Right atrium auricular region (tissue), 2 donors: Measurements from ENCODE around the gene TRPC4. TPM values are rescaled to one million over a fixed set of nuclear protein-coding genes. Genes with fewer than 3 reads are reported as not detected.

Experiments
- DNase-seq: peaks from one replicate; pipeline ENCODE4 v3.0.0-alpha.2; 2019; ENCODE audit warnings: low spot score
- H3K27ac ChIP-seq, 2 donors: fragments of 200-600 bp; sonication (generic); 1 replicate in 1 of 2; 2 replicates in 1 of 2; pipeline ENCODE4 v1.5.1; 2016 to 2019
- H3K27me3 ChIP-seq, 2 donors: fragments of 200-600 bp; sonication (generic); one replicate each; pipeline versions ENCODE4 v1.5.1 to v1.6.0; 2017 to 2019
- H3K36me3 ChIP-seq: fragments of 200-600 bp; sonication (generic); one replicate; pipeline ENCODE4 v1.5.1; 2016
- H3K4me1 ChIP-seq, 2 donors: fragments of 200-600 bp; sonication (generic); one replicate each; pipeline versions ENCODE4 v1.5.1 to v1.6.0; 2017 to 2019
- H3K4me3 ChIP-seq, 2 donors: fragments of 200-600 bp; sonication (generic); 1 replicate in 1 of 2; 2 replicates in 1 of 2; pipeline ENCODE4 v1.5.1; 2017 to 2019; ENCODE audit warnings: mild to moderate bottlenecking in 1 of 2, moderate library complexity in 1 of 2
- H3K9me3 ChIP-seq, 2 donors: fragments of 200-600 bp; sonication (generic); one replicate each; pipeline ENCODE4 v1.5.1; 2019
- total RNA-seq, 2 donors: library from RNA; depleted of rRNA; stranded (reverse); fragments of >200 nt; gene quantifications; one replicate each; pipeline ENCODE4 v1.1.0, GENCODE V29; 2016
- TF ChIP-seq, protein P1 (sequence below), 2 donors: fragments of 200-600 bp; sonication (generic); IDR thresholded peaks; one replicate each; pipeline ENCODE4 v1.5.1; 2019; ENCODE audit warnings: antibody characterized with exemption in 2 of 2

The TRPC4 gene
- total RNA-seq, 2 donors from 2014 or later: 0.48 to 1.7 TPM

DNA sequence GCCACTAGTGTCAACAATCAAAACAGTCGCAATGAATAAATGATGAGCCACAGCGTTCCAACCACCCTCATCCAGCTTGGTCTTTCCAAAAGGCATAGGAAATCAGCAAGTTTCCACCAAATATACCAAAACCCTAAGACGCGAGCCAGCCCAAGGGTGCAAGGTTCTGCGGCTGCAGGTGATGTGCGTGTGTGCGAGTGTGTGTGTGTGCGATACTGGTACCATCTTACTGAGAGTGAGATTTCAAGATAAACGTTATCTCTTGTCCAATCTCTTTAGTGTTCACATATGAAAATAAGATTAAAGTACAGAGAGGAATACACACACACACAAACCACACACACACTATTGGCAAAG, 895 bp upstream of the TRPC4 start:
- TF ChIP-seq, protein P1, sequence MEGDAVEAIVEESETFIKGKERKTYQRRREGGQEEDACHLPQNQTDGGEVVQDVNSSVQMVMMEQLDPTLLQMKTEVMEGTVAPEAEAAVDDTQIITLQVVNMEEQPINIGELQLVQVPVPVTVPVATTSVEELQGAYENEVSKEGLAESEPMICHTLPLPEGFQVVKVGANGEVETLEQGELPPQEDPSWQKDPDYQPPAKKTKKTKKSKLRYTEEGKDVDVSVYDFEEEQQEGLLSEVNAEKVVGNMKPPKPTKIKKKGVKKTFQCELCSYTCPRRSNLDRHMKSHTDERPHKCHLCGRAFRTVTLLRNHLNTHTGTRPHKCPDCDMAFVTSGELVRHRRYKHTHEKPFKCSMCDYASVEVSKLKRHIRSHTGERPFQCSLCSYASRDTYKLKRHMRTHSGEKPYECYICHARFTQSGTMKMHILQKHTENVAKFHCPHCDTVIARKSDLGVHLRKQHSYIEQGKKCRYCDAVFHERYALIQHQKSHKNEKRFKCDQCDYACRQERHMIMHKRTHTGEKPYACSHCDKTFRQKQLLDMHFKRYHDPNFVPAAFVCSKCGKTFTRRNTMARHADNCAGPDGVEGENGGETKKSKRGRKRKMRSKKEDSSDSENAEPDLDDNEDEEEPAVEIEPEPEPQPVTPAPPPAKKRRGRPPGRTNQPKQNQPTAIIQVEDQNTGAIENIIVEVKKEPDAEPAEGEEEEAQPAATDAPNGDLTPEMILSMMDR (IDR thresholded peaks at IDR 0.05): no peak

DNA sequence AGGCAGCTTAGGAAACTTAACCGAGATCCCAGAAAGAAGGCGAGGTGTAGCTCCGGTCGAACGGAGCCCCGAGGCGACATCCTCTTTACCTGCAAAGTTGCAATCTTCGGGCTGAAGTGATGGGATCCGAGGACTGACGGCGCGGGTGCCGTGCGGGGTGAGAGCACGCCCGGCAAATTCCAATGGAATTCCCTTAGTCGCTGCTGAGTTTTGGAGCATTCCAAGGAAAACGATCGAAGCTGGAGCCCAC, 141 bp downstream of the TRPC4 start:
- Histone ChIP-seq H3K4me1 (peaks cover 0 to 19% of the 10 kb centered on the region in 2 donors), H3K36me3 (no peaks in the 10 kb centered on the region), H3K27me3 (no peaks in the 10 kb centered on the region), H3K4me3 (peak overlapping the region; percentile 41 to 49), H3K9me3 (no peaks in the 10 kb centered on the region), H3K27ac (peak overlapping the region in 1 of 2 donors; percentile 39)
- no peak for DNase-seq
- TF ChIP-seq, protein P1 (IDR thresholded peaks at IDR 0.05): no peak

More for the DNA sequence above, 895 bp upstream of the TRPC4 start:
- Histone ChIP-seq H3K27me3 (no peaks in the 10 kb centered on the region), H3K4me3 (peak overlapping the region in 1 of 2 donors; percentile 49), H3K9me3 (no peaks in the 10 kb centered on the region), H3K4me1 (peaks cover 0 to 19% of the 10 kb centered on the region in 2 donors), H3K27ac (no peak overlapping the region), H3K36me3 (no peaks in the 10 kb centered on the region)
- DNase-seq: no peak

DNA sequence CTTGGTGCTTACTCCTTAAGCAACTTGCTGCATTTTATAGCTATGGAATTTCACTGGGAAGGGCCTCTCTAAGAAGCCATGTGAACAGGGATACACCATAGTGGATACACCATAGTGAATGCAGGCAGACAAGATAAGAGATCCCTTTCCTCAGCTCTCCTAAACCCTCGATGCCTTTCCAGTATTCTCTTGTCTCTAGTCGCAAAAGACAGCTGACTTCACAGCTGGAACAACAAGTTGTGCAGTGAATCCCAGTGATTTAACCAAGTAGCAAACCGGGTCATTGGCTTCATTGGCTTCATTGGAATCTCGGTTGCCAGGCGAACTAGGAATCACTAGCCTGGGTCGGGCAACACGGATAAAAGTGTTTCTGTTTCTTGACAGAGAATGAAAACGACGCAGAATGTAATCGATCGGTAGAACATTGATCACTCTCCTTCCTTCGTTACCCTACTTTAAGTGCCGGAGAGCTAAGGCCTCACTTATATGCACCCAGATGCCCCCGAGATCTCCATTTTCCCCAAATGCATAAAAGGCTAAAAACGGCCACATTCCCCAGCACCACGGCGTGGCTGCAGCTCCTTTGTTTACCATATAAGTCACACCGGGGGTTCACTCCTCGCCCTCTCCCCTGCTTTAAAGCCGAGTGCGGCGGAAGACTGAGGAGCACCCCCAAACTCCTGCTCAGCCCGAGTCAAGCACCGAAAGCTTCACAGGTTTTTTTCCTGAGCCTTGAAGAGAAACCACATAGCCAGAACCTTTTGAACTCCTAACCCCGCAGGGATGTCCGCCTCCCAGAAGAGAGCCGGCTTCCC, 674 bp downstream of the TRPC4 start:
- TF ChIP-seq, protein P1 (IDR thresholded peaks at IDR 0.05): no peak
- DNase-seq: no peak
- Histone ChIP-seq H3K36me3 (no peaks in the 10 kb centered on the region), H3K4me3 (peak overlapping the region; percentile 41 to 49), H3K9me3 (no peaks in the 10 kb centered on the region), H3K4me1 (peaks cover 0 to 19% of the 10 kb centered on the region in 2 donors), H3K27me3 (no peaks in the 10 kb centered on the region), H3K27ac (peak overlapping the region in 1 of 2 donors; percentile 39)

DNA sequence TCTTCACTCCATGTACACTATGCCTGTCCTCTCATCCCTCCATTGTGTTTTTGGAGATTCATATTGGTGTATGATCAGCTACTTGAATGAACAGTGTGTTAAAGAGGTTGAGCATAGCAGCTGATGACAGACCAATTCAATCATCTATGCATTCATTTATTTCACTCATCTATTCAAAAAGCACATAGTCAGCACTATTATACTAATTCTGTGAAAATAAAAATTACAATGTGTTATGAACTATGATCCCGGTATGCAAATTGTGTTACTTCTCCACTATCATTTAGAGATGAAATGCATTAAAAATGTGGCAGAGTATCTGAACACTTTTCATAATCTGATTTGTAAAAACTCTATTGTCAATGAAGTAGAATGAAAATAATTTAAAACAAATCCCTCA, 5.9 kb downstream of the TRPC4 start:
- H3K4me3 ChIP-seq: no peak overlapping the region
- no peak overlapping the region for H3K27ac ChIP-seq
- no peak for DNase-seq
- TF ChIP-seq, protein P1 (IDR thresholded peaks at IDR 0.05): no peak
- no peaks in the 10 kb centered on the region for H3K36me3 ChIP-seq
- no peaks in the 10 kb centered on the region for H3K9me3 ChIP-seq
- no peaks in the 10 kb centered on the region for H3K27me3 ChIP-seq
- peaks cover 0 to under 1% of the 10 kb centered on the region in 2 donors for H3K4me1 ChIP-seq

DNA sequence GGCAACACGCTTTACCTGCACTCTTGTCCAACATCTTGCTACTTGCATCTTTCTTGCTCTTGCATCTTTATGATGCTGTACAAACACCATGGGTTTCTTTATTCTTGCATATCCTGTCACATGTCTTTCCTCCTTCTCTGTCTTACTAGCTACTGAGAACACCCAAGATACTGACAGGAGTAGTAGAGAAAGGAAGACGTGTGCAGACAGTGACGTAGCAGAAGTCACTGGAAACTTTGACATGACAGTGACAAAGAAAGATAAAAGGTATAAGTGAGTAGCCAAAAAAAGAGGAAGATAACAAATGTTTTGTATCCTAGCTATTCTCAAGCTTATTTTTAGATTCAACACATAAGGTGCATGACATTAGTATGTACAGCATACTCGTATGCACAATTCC, 34.2 kb downstream of the TRPC4 start:
- Histone ChIP-seq H3K27me3 (no peaks in the 10 kb centered on the region), H3K9me3 (no peaks in the 10 kb centered on the region), H3K36me3 (no peaks in the 10 kb centered on the region), H3K4me1 (no peaks in the 10 kb centered on the region), H3K4me3 (no peak overlapping the region), H3K27ac (no peak overlapping the region)
- TF ChIP-seq, protein P1 (IDR thresholded peaks at IDR 0.05): no peak
- DNase-seq: no peak

DNA sequence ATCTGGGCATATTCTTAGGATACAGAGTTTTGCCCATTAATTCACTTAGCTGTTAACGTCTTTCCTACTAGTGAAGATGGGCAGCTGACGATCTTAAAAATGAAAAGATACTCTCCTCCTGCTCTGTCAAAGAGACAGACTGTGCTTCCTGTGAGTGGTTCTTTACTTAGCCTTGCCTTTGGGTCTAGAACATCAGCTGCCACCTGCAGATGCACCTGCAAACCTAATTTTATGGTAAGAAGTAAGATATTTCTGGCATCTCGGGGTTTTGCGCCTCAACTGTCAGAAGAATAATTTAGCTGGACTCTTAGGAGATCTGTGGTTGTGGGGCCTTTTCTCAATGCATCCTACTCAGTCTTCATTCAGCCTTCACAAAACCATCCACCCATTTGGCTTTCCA, 36.2 kb downstream of the TRPC4 start:
- TF ChIP-seq, protein P1 (IDR thresholded peaks at IDR 0.05): no peak

More for the DNA sequence above, 36.2 kb downstream of the TRPC4 start:
- no peaks in the 10 kb centered on the region for H3K9me3 ChIP-seq
- H3K27me3 ChIP-seq: no peaks in the 10 kb centered on the region
- H3K36me3 ChIP-seq: no peaks in the 10 kb centered on the region
- no peak for DNase-seq
- H3K4me3 ChIP-seq: no peak overlapping the region
- no peak overlapping the region for H3K27ac ChIP-seq
- H3K4me1 ChIP-seq: no peaks in the 10 kb centered on the region
